HG03066 (cell line): ENCODE data around the gene IPP.
"Not testable (repeated sequence)": the region's sequence is repeated elsewhere in the genome, so short reads cannot be mapped to it uniquely, and the experiment has no call there.

Experiments used
- ATAC-seq: cut with Tn5 transposase; IDR thresholded peaks from one replicate; pipeline ENCODE4 v1.9.1; 2021; ENCODE audit warnings: low read depth; ENCODE audit not compliant: unreplicated experiment

Gene IPP

DNA sequence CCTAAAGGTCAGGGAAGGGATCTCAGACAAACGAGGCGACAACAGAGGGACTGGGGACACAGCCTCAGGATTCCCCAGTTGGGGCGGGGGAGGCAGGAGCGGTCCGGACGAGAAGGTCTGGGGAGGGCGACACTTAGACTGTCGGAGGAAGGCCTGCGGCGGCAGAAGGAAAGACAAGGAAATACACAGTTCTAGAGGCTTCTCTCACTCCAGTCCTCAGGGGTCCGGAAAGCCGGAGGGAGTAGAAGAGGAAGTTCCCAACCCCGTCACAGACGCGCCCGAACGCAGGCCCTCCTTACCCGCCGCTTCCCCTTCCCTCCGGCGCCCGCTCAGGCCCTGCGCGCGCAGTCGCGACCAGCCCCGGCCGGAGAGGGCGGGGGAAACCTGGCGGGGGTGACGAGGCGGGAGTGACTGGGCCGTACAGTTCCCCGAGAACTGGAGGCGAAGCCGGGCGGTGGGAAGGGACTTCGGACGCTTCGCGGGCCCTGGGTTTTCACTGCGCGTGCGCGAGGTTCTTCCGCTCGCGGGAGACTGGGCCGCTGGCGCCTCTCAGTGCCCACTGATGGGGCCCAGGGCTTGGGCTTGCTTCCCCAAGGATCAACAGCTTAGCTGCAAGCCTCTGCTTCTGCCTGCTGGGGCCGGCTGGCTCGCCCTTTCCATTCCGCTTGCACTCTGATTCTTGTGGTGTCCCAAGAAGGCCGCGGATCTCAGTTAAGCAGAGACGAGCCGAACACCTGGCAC, at the start of gene IPP:
TSS of gene IPP (minus strand) at position 356 of the 741 bp plus-strand sequence. CDS start 4,242 bp downstream, outside the sequence.
- peak; percentile 89 for ATAC-seq

- no peak for ATAC-seq
Observed at GRCh38 chr1:45796946-45797345, 46.5 kb upstream of the IPP start.

GRCh38 chr1:45796381-45796780, 45.9 kb upstream of the IPP start:
- no peak for ATAC-seq

GRCh38 chr1:45793942-45794604, 43.6 kb upstream of the IPP start:
- no peak for ATAC-seq

DNA sequence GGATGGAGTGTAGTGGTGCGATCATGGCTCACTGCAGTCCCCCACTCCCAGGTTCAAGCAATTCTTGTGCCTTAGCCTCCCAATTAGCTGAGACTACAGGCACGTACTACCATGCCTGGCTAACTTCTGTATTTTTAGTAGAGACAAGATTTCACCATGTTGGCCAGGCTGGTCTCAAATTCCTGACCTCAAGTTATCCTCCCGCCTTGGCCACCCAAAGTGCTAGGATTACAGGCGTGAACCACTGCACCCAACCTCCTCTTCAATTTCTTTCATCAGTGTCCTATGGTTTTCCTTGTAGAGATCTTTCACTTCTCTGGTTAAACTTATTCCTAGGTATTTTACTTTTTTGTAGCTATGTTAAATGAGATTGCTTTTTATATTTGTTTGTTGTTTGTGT, 42.3 kb upstream of the IPP start:
- no peak for ATAC-seq

DNA sequence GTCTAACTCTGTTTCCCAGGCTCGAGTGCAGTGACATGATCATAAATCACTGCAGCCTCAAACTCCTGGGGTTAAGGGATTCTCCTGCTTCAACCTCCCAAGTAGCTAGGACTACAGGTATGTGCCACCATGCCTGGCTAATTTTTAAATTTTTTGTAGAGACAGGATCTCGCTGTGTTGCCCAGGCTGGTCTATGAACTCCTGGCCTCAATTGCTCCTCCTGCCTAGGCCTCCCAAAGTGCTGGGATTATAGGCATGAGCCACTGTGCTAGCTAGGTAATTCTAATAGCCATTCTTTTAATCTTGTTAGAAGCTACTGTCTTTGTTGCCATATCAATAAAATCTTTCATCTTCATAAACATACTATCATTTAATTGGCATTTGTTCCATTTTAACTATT, 39.1 kb upstream of the IPP start:
- no peak for ATAC-seq

- no peak for ATAC-seq
Observed at GRCh38 chr1:45787905-45788304, 37.5 kb upstream of the IPP start.

DNA sequence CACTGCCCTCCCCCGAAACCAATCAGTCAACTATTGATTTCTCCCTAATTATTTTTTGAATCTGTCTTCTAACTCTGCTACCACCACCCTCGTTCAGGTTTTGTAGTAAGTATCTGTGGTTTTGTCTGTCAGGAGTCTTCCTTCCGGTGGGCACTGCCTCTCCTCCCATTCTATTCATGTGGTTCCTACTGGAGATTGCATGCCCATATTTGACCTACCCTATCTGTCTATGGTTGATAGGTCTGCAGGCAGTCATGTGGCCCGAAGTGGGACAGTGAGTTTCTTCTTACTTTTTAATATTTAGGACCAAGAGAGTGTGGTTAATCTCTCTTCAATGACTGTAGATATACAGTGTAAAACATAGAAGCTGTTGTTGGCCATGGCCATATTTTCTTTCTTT, 35.1 kb upstream of the IPP start:
- no peak for ATAC-seq

DNA sequence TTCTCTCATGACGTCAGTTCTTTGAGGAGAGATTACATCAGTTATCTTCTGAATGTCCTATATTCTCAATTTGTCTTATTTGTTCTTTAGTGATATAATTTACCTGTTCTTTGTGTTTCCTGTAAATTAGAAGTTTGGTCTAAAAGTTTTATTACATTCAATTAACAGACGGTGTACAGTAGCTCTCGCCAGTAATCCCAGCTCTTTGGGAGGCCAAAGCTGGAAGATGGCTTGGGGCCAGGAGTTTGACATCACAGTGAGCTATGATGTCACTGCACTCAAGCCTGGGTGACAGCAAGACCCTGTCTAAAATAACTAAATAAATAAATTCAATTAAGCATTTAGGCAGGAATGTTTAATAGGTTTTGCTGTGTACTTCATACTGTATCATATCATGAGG, 25.3 kb upstream of the IPP start:
- no peak for ATAC-seq

GRCh38 chr1:45772971-45773370, 22.5 kb upstream of the IPP start:
- ATAC-seq, result no peak

- ATAC-seq, result no peak
Observed at GRCh38 chr1:45769261-45769932, 18.9 kb upstream of the IPP start.

GRCh38 chr1:45767035-45767434, 16.6 kb upstream of the IPP start:
- ATAC-seq, result no peak

GRCh38 chr1:45765999-45766792, 15.7 kb upstream of the IPP start:
- ATAC-seq, result no peak

DNA sequence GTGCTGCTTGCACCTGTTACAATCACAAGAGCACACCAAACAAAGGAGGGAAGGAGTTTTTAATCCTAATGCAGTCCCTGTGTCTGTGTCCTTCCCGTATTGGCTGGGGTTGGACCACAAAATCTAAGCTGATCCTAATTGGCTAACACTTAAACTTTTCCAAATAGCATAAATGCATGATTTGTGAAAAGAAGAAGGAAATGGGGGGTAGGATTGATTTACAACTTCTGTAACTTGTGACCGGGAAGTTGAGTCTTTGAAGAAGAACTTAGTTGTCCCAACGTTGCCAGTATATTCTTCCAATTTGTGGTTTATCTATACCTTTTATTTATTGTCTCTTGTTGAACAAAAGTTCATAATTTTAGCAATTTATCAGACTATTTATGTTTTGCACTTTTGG, 11.8 kb upstream of the IPP start:
- ATAC-seq, result no peak

- ATAC-seq, result no peak
Observed at GRCh38 chr1:45755697-45756096, 5.2 kb upstream of the IPP start.

DNA sequence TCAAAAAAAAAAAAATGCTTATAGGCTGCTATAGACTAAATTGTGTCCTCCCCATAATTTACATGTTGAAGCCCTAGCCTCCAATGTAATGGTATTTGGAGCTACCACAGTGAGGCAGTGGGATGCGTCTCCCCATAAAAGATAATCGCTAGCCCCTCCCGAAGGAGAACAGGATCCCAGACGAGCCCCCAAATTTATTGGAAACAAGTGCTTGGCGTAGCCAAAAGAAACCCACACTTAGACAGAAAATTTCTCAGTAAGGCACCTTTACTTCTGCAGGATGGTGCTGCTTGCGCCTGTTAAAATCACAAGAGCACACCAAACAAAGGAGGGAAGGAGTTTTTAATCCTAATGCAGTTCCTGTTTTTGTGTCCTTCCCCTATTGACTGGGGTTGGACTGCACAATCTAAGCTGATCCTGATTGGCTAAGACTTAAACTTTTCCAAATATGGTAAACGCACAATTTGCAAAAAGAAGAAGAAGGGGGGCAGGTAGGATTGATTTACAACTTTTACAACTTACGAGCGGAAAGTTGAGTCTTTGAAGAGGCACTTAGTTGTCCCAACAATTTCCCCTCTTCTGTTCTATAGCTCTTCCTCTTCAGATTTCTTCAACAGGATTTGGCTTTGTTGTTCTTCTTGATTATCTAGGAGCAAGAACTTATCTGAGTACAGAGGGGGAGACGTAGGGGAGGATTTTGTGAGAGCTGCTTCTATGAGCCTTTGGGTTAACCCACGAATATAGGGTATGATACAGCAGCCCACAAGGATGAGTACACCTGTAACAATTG, 3.0 kb upstream of the IPP start:
- ATAC-seq, result no peak

DNA sequence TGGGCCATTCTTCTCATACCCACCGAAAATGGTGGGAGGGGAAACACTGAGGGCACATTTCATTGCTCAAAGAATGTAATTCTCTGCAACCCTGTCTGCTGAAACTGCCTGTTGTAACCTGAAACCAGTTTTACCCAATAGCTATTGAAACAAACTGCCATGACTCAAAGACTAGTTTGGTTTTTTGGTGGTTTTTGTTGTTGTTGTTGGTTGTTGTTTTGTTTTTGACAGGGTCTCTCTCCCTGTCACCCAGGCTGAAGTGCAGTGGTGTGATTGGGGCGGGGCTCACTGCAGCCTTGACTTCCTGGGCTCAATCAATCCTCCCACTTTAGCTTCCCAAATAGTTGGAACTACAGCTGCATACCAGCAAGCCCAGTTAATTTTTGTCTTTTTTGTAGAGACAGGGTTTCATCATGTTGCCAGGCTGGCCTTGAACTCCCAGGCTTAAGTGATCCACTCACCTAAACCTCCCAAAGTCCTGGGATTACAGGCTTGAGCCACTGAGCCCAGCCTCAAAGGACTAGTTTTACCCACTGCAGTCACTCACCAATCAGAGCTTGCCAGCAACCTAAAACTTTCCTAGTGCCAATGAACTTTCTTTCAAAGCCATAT, 2.1 kb upstream of the IPP start:
- ATAC-seq, result no peak

DNA sequence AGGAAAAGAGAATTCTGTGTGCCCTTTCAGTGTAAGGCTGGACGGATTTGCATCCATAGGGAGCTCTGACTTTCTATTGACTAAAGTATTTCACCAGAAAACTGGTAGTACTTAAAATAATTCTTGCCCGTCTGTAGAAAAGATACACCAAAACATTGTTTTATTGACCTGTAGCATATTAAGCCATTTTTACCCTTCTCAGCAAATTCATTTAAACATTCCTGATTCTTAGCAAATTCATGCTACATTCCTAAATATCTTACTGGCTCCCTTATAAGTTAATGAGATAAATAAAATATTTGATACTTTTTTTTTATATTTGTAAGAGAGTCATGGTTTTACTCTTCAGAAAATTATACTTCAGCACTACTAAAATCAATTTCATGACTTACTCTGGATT, 1.6 kb upstream of the IPP start:
- ATAC-seq, result no peak

GRCh38 chr1:45751039-45751838, 786 bp upstream of the IPP start:
- not testable (repeated sequence) for ATAC-seq
